H54 (cell line): ENCODE results near the gene ZNF285.
"Not testable (repeated sequence)": the region's sequence is repeated elsewhere in the genome, so short reads cannot be mapped to it uniquely, and the experiment has no call there.

Experiments
- DNase-seq: peaks from one replicate; pipeline ENCODE4 v3.0.0; 2011; ENCODE audit warnings: low spot score, mixed read lengths; ENCODE audit not compliant: insufficient read length
- FAIRE-seq: peaks from 3 replicates; lab custom pipeline; 2011; peaks lifted over from hg19 to GRCh38; lab: Jason Lieb, UNC
- POLR2A ChIP-seq: IDR thresholded peaks from 2 replicates; pipeline ENCODE4 v1.6.1; 2011; ENCODE audit warnings: low read depth, mild to moderate bottlenecking, low read length

Gene ZNF285

GRCh38 chr19:44344255-44344654 lies 57.2 kb downstream of the ZNF285 start:
- no peak for TF ChIP-seq POLR2A
- DNase-seq (no peak), FAIRE-seq (no peak)

GRCh38 chr19:44341794-44342193 lies 59.6 kb downstream of the ZNF285 start:
- no peak for TF ChIP-seq POLR2A
- DNase-seq (no peak), FAIRE-seq (no peak)

- not testable (repeated sequence) for DNase-seq, FAIRE-seq
Observed at GRCh38 chr19:44334639-44335038, 66.8 kb downstream of the ZNF285 start.
